Measurements from ENCODE around the gene RNF8.
"Not testable (repeated sequence)": the region's sequence is repeated elsewhere in the genome, so short reads cannot be mapped to it uniquely, and the experiment has no call there.

RNF8 gene

DNA sequence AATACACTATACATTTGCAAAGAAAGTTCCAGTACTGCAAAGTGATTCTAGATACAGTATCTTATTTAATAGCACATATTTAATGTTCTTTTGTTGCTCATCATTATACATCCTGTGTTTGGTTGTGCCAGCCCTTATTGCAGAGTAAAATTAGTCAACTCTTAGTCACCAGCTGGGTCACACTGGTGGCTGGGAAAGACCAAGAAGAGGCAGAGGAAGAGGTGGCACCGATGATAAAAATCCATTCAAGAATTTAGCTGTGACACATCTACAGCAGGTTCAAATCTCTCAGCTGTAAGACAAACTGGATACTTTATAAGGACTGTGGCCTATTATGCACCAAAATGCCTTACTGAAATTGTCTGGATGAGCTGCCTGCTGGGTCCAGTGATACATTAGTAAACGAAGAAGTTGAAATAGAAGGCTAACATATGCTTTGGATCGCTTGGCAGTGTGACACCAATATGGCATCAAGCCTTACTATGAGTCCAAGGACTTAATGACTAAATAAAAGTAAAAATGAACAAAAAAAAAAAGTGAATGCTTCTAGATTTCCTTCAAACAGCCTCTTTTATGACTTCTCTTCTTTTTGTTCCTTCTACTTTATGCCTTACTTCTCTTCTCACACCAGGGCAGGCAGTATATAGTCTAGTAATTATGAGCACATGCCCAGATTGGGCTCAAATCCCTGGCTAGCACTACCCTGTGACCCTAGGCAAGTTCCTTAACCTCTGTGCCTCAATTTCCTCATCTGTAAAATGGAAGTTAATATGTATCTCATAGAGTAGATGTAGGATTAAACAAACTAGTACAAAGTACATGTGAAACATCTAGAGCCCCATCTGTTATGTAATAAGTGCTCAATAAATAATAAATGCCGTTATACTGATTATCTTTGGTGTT lies 29.4 kb upstream of the RNF8 start:
- Histone ChIP-seq H3K36me3 (replicated peaks) (peaks cover 23% of the 10 kb centered on the region), H3K4me3 (ENCODE audit: low read depth, low read length) (no peak overlapping the region), H3K27me3 (replicated peaks) (no peaks in the 10 kb centered on the region), H3K27ac (no peak overlapping the region)
- in situ Hi-C loops (cut with HindIII; ENCODE audit: low pct_ligation_motif_present, low sequenced_read_pairs): no loop called here
- no peak for TF ChIP-seq CTCF (IDR thresholded peaks at IDR 0.05; ENCODE audit: low read depth, low read length, missing control alignments)
- peak; percentile 39 for DNase-seq

GRCh38 chr6:37330345-37330744 lies 23.4 kb upstream of the RNF8 start:
- H3K27ac ChIP-seq; H3K4me3 ChIP-seq (ENCODE audit: low read depth, low read length); DNase-seq; in situ Hi-C loops (cut with HindIII; ENCODE audit: low pct_ligation_motif_present, low sequenced_read_pairs); H3K27me3 ChIP-seq (replicated peaks); H3K36me3 ChIP-seq (replicated peaks): not testable (repeated sequence)

- TF ChIP-seq CTCF (IDR thresholded peaks at IDR 0.05; ENCODE audit: low read depth, low read length, missing control alignments): no peak
- no peak for DNase-seq
- H3K36me3 ChIP-seq (replicated peaks): peaks cover 7% of the 10 kb centered on the region
- H3K27ac ChIP-seq: no peak overlapping the region
- H3K4me3 ChIP-seq (ENCODE audit: low read depth, low read length): no peak overlapping the region
- no peaks in the 10 kb centered on the region for H3K27me3 ChIP-seq (replicated peaks)
- in situ Hi-C loops (cut with HindIII; ENCODE audit: low pct_ligation_motif_present, low sequenced_read_pairs): no loop called here
These were observed 22.7 kb upstream of the RNF8 start for GRCh38 chr6:37331047-37331446.

GRCh38 chr6:37332894-37333293 lies 20.9 kb upstream of the RNF8 start:
- no peak for TF ChIP-seq CTCF (IDR thresholded peaks at IDR 0.05; ENCODE audit: low read depth, low read length, missing control alignments)
- in situ Hi-C loops (cut with HindIII; ENCODE audit: low pct_ligation_motif_present, low sequenced_read_pairs): no loop called here
- Histone ChIP-seq H3K27ac (no peak overlapping the region), H3K36me3 (replicated peaks) (peaks cover 7% of the 10 kb centered on the region), H3K4me3 (ENCODE audit: low read depth, low read length) (no peak overlapping the region), H3K27me3 (replicated peaks) (no peaks in the 10 kb centered on the region)
- no peak for DNase-seq

GRCh38 chr6:37334047-37334446 lies 19.7 kb upstream of the RNF8 start:
- H3K27me3 ChIP-seq (replicated peaks): no peaks in the 10 kb centered on the region
- H3K27ac ChIP-seq: no peak overlapping the region
- H3K36me3 ChIP-seq (replicated peaks): peaks cover 7% of the 10 kb centered on the region
- in situ Hi-C loops (cut with HindIII; ENCODE audit: low pct_ligation_motif_present, low sequenced_read_pairs): no loop called here
- DNase-seq: no peak
- no peak for TF ChIP-seq CTCF (IDR thresholded peaks at IDR 0.05; ENCODE audit: low read depth, low read length, missing control alignments)
- no peak overlapping the region for H3K4me3 ChIP-seq (ENCODE audit: low read depth, low read length)

- in situ Hi-C loops (cut with HindIII; ENCODE audit: low pct_ligation_motif_present, low sequenced_read_pairs); H3K4me3 ChIP-seq (ENCODE audit: low read depth, low read length); H3K36me3 ChIP-seq (replicated peaks); H3K27ac ChIP-seq; H3K27me3 ChIP-seq (replicated peaks); DNase-seq: not testable (repeated sequence)
These were observed 15.5 kb upstream of the RNF8 start for GRCh38 chr6:37338317-37338716.
